Measurements from ENCODE around the gene FGF14.

GRCh38 chr13:102441085-102441484 is 39.2 kb upstream of the FGF14 start:
- TF ChIP-seq CTCF (IDR thresholded peaks at IDR 0.05) (no peak), POLR2A (IDR thresholded peaks at IDR 0.05) (no peak)

All from lower leg skin (tissue), 3 donors.